ENCODE measurements around the gene CNRIP1.

The CNRIP1 gene

GRCh38 chr2:68250196-68250595 lies 69.6 kb downstream of the CNRIP1 start:
- no peak for DNase-seq

GRCh38 chr2:68248806-68249205 lies 70.9 kb downstream of the CNRIP1 start:
- DNase-seq = no peak

- DNase-seq = no peak
Measured at GRCh38 chr2:68248361-68248760, 71.4 kb downstream of the CNRIP1 start.

DNA sequence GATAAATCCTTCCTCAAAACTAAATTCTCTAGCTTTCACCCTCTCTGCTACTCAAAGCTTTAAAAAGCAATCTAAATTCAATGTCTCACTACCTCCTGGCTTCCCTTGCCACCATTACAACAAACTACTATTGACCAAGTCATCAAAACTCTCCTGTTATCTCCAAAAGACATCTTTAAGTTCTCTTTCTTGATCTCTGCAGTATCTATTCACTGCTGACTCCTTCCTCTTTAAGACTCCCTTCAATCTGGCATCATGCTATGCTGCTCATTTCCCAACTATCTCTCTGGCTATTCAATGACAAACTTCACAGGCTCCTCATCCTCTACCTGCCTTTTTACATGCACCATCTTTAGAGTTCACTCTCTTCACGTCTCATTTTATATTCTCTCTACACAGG lies 73.4 kb downstream of the CNRIP1 start:
- no peak for DNase-seq

GRCh38 chr2:68245672-68246071 lies 74.1 kb downstream of the CNRIP1 start:
- no peak for DNase-seq

GRCh38 chr2:68245066-68245465 lies 74.7 kb downstream of the CNRIP1 start:
- DNase-seq = no peak

GRCh38 chr2:68244456-68244855 lies 75.3 kb downstream of the CNRIP1 start:
- no peak for DNase-seq

Data from CD4-positive, alpha-beta T cell treated with Interleukin-1 beta for 1 hour (primary cell).